Umbilical cord (tissue), 2 donors: ENCODE measurements around the gene PDE6B. TPM values are rescaled to one million over a fixed set of nuclear protein-coding genes. Genes with fewer than 3 reads are reported as not detected.

Experiments
- DNase-seq: peaks from one replicate; pipeline ENCODE4 v3.0.0-alpha.2; 2015; ENCODE audit warnings: low spot score
- total RNA-seq: library from RNA; depleted of rRNA; stranded (reverse); fragments of >200 nt; gene quantifications from one replicate; pipeline ENCODE4 v1.2.3, GENCODE V29; 2014; ENCODE audit warnings: low replicate concordance; ENCODE audit not compliant: insufficient read depth

The PDE6B gene
- total RNA-seq, 1 donor from 2014 or later, result 7.0 TPM

GRCh38 chr4:600850-601515, 24.4 kb upstream of the PDE6B start:
- no peak for DNase-seq

- no peak for DNase-seq
Measured at GRCh38 chr4:601612-602558, 23.5 kb upstream of the PDE6B start.

- peak; percentile 5 for DNase-seq
Measured at GRCh38 chr4:602559-602942, 22.8 kb upstream of the PDE6B start.

- DNase-seq, result no peak
Measured at GRCh38 chr4:604131-604530, 21.2 kb upstream of the PDE6B start.

- no peak for DNase-seq
Measured at GRCh38 chr4:605702-606425, 19.5 kb upstream of the PDE6B start.

GRCh38 chr4:608236-608635, 17.1 kb upstream of the PDE6B start:
- no peak for DNase-seq

GRCh38 chr4:609400-610050, 15.8 kb upstream of the PDE6B start:
- DNase-seq, result no peak

GRCh38 chr4:610411-611261, 14.7 kb upstream of the PDE6B start:
- no peak for DNase-seq

- DNase-seq, result no peak
Measured at GRCh38 chr4:612052-612748, 13.2 kb upstream of the PDE6B start.

GRCh38 chr4:612749-613125, 12.6 kb upstream of the PDE6B start:
- DNase-seq, result no peak

- no peak for DNase-seq
Measured at GRCh38 chr4:613126-613525, 12.2 kb upstream of the PDE6B start.

GRCh38 chr4:616091-616490, 9.3 kb upstream of the PDE6B start:
- no peak for DNase-seq

- no peak for DNase-seq
Measured at GRCh38 chr4:616911-617643, 8.3 kb upstream of the PDE6B start.

- DNase-seq, result no peak
Measured at GRCh38 chr4:617644-618641, 7.4 kb upstream of the PDE6B start.

GRCh38 chr4:620201-620600, 5.2 kb upstream of the PDE6B start:
- DNase-seq, result no peak

GRCh38 chr4:620851-621261, 4.5 kb upstream of the PDE6B start:
- no peak for DNase-seq

GRCh38 chr4:621296-622070, 3.9 kb upstream of the PDE6B start:
- no peak for DNase-seq
